Raji (cell line): ENCODE results near the gene IGFBP5.

ENCODE experiments used
- POLR2A ChIP-seq: IDR thresholded peaks from 2 replicates; pipeline ENCODE4 v1.6.1; 2011; ENCODE audit warnings: low read depth, low read length, control low read depth; ENCODE audit not compliant: insufficient read depth

Gene IGFBP5

DNA sequence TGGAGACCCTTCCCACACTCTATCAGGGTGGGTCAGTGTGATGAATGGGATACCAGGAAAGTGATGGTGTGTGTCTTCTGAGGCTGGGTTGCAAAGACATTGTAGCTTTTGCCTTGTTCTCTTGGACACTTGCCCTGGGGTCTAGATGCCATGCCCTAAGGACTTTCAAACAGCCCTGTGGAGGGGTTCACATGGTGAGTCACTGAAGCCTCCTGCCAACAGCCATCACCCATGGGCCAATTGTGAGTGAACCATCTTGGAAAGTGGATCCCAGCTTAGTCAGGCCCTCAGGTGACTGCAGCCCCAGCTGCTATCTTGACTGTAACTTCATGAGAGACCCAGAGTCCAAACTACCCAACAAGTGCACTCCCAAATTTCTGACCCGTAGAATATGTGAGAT, 25.8 kb upstream of the IGFBP5 start:
- TF ChIP-seq POLR2A: no peak

DNA sequence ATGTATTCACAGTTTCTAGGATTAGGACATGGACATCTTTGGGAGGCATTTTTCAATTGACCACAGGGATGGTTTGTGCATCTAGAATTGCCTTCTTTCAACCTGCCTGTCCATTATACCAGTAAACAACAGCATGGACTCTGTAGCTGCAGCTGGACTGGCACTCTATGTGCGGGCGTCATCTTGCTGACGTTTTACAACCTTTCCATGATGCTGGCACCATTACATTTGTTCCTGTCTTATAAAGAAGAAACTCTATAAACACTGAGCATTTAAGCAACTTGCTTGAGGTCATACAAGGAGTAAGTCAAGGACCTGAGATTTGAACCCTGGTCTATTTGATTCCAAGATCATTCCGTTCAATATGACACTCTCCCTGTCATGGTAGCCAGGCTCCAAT, 25.4 kb upstream of the IGFBP5 start:
- TF ChIP-seq POLR2A: no peak

DNA sequence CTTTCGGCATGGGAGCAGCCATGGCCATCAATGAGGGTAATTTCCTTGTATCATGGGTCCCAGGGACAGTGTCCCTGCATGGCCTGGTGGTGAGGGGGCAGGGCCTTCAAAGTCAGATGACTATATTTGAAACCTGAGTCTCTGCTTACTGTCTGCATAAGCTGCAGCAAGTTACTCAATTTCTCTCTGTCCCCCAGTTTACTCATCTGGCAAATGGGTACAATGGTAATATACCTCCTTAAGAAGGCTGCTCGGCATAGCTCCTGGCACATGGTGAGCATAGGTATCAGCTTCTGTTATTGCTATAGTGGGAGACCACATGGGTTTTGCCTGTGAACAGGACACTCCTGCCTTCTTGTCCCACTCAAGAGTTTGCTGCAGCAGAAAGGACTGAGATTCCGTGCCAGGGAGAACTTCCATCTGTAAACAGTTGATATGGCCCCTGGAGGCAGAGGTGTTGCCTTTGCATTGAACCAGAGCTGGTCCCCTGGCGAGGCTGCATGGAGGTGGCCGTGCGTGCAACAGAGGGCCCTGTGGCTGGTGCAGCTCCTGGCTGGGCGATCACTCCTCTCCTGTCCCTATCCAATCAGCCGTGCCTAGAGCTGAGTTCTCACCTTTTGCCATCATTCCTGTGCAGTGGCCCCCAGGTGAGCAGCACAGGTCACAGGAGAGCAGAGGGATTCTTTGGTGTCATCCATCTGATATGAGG, 22.7 kb upstream of the IGFBP5 start:
- TF ChIP-seq POLR2A: no peak

DNA sequence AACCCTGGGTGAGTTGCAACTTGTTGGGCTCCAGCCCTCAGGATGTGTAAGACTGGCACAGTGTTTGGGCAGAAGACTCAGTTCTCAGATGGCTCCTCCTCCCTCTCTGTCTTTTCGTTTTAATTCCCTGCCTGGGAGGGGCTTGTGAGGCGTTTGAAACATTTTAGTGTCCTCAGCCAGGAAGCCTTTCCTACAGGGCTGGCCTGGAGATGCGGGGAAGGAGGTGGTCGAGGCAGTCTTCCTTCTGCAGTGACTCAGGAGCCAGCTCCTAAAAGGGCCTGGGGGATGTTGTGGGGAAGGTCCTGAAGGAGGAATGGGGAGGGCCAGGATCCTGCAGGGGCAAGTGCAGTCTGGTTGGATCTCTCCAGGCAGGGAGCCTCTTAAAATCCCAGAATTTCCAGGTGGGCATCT, 22.1 kb upstream of the IGFBP5 start:
- no peak for TF ChIP-seq POLR2A

DNA sequence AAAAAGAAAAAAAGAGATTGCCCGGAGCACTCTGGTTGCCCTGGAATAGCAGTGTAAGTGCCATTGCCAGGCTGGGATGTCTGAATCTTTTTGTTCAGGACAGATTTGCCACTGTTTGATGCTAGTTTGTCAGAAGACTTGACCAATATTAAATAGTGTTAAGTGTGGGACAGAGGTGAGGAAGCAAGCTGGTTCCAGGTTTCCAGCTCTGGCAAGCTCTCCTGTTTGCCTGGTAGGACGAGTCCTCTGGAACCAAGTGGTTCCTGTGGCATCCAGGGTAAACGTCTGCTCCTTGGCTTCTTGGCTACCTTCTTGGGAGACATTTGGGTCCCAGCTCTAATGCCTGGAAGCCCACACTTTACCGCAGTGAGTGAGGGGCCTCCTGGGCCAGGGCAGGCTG, 20.8 kb upstream of the IGFBP5 start:
- no peak for TF ChIP-seq POLR2A

DNA sequence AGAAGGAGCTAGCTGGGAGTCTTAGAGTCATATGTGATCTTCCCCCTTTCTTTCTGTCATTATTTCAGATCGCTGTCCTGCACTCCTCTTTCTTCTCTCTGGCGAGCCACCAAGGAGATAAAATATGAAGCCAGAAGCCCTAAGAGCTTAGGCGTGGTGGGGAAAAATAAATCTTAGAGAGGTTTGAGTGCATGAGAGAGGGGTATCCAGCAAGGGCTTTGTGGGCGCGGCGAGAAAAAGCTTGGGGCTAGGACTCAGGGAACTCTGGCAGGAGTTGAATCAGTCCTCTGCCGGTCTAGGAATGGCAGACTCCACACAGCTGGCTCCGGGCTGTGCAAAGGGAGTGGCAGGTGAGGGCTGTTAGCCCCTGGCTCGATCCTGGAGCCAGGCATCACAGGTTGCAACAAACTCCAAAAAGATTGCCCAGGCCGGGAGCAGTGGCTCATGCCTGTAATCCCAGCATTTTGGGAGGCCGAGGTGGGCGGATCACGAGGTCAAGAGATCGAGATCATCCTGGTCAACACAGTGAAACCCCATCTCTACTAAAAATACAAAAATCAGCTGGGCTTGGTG, 20.1 kb upstream of the IGFBP5 start:
- TF ChIP-seq POLR2A: no peak

DNA sequence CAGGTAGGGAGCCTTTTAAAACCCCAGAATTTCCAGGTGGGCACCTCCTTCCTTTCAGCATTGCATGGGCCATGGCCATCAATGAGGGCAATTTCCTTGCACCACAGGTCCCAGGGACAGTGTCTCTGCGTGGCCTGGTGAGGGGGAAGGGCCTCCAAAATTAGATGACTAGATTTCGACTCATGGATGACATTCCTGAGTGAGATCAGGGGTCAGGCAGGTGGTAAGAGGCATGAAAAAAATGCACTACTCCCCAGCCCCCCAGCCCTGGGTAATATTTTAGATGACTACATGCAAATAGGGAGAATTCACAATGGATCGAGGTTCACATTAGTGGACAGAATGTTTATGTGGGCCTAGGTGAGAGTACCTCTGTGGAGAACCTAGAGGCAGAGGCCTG, 19.0 kb upstream of the IGFBP5 start:
- no peak for TF ChIP-seq POLR2A

DNA sequence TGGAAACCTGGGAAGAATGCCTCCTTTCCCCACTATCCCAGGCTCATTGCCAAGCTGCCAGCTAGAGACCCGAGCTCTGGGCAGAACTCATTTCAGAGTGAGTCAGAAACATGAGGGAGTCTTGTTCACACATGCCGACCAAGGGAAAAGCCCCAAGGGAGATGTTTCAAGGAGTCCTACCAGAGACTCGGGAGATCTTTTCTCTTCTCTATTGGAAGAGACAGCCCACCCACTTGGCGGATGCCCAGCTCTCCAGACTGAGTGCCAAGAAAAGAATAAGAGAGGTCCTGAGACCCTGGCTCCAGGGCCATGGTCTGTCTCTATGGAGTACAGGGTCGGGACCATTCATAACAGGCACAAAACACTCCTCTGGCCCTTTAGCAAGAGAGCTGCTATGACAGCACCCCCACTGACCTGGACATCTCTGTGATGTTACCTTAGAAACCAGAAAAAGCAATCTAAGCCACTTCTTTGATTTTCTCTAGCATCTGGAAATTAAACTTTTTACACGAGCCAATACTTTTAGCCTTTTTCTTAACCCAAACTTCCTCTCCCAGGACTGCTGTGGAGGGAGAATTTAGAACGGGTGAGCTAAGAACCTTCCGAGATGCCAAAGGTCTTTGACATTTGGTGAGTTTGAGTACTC, 18.5 kb upstream of the IGFBP5 start:
- no peak for TF ChIP-seq POLR2A

DNA sequence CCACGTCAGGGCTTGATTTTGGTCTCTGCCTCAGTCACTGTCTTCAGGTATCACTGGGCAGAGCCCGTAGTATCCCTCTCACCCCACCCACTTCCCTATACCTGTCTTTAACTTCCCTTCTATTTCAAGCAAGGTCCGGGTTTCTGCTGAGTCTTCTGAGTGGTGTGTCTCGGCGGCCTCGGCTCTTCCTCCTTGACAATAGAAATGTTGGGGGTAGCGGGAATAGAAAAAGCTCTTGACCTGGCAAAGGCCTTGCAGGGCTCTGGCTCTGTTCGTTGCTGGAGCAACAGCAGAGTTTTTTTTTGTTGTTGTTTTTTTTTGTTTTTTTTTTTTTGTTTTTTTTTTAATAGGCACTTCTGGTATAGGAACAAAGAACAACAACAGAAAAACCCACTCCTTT, 16.0 kb upstream of the IGFBP5 start:
- no peak for TF ChIP-seq POLR2A

DNA sequence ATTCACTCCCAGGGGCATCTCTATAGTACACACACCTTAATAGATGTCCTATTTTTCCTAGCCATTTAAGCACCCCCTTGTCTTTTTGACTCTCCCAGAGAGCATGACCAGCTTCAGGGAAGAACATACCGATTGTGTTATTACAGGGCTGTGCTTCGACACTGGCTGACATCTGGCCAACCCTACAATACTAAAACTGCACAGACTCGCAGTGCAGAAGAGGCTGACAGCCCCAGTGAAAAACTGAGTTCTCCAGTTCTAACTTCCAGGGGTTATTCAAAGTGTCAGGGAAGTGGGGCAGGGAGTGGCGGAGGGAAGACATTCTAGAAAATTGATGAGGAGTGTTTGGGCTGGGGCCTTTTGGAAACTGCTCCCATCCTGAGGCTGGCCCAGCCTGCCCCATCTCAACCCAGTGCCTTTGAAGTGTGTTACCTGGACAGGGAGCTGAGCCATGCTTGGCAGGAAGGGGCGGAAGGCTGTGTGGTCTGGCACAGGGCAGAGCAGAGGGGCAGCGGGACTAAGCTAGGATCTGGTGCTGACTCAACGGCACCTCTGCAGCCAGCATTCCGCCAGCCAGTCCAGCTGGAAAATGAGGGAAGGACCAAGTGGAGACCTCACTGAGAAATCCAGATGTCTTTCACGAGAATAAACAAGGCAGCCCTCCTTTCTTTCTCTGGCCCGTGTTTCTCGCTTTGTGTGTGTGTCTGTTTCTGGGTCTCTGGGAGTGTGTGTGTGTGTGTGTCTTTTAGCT, 15.4 kb upstream of the IGFBP5 start:
- TF ChIP-seq POLR2A: no peak

DNA sequence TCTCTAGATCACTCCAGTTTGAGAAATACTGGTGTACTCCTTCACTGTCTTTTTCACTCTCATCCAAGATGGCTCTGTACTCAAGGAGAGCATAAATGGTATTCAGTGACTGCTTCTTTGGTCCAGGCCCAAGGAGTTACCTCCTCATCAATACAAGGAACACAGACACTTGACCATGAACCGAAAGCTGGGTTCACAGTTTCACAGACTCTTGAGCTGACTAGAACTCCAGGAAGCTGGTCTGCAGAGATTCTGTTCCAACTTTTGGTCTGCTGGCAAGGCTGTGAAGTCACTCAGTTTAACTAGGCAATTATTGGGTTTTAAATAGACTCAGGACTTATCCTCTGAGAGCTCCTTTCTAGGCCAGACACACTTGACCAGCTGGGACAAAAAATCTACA, 7.4 kb upstream of the IGFBP5 start:
- TF ChIP-seq POLR2A: no peak

DNA sequence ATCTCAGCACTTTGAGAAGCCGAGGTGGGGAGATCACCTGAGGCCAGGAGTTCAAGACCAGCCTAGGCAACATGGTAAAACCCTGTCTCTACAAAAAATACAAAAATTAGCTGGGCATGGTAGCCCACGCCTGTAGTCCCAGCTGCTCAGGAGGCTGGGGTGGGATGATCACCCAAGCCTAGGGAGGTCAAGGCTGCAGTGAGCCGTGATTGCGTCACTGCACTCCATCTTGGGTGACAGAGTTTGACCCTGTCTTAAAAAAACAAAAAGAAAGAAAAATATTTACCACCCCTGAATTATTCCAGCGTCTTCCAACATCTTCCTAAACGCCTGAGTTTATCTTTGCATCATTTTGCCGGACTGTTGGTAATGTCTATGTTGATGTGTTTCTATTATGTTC, 6.2 kb upstream of the IGFBP5 start:
- TF ChIP-seq POLR2A: no peak

DNA sequence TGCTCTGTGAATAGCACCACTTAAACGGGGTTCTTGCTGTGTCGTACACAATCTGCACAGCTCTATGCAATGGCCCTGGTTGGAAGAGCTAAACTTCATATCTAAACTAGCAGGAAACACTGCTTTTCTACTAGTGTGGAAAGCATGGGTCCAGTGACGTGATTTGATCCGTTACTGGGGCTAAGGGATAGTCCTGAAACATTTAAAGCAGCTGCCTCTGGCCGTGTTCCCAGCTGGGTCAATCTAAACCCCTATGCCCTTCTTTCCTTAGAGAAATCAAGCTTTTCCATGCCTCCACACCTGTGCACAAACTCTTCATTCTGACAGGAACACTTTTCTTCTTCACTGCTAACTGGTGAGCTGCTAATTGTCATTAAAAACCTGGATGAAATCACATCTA, 5.4 kb upstream of the IGFBP5 start:
- no peak for TF ChIP-seq POLR2A

DNA sequence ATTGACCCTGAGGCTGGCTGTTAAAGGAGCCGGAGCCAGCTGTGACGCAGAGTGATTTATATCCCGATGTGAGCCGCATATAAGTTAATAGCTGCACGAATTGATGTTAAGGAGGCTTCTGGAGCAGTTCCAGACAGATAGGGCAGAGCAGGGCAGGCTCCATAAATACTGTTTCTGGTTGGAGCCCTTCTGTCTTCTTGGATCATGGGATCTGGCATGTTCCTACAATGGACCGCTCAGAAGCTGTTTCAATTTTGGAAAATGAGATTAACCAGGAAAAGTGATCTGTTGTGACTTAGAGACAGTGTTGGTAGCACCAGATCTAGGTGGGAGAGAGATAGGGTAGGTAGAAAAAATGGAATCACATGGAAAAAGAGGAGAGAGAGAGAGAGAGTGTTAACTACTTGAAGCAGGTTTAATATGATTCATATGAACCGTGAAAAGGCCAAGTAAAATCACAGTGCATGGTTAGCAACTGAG, 4.8 kb upstream of the IGFBP5 start:
- no peak for TF ChIP-seq POLR2A

DNA sequence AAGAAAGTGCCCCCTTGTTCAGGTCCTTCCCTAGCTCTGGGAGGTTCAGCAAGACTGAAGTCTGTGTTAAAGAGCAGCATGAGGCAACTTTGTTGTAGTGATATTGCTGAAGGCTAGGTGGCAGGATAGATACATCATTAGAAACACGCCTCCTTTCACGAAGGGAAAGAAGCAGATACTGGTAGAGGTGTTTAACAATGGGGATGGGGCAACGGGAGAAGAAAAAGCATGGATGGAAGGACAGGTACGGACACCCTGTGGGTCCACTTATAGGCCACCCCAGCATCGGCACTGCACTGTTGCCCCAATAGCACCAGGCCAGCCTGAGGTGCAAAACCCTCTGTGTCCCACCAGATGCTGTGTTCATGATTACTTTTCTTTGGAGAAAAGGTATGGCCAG, 3.5 kb upstream of the IGFBP5 start:
- TF ChIP-seq POLR2A: no peak

DNA sequence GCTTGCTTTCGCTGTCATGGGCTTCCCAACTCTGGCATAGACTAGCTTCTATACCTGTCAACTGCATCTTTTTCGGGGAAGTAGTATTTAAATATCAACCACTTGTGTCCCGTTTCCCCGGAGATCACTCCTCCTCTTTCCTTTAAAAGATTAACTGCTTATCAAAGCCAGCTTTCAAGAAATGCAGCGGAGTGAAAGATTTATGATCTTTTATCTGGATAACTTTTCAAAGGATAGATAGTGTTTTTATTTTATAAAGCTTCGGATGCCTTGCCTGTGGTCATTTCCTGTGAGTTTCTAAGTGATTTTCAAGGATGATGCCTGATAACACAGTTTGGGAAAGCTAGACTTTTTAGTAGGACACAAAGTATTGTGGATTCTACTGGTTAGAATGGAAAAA, 2.9 kb upstream of the IGFBP5 start:
- no peak for TF ChIP-seq POLR2A
